ENCODE results near the gene FSTL1. TPM values are rescaled to one million over a fixed set of nuclear protein-coding genes. Genes with fewer than 3 reads are reported as not detected.

FSTL1 gene
- total and polyA plus RNA-seq, 7 experiments from 2014 or later = 0.05 to 0.58 (median 0.29) TPM; not detected in 3

GRCh38 chr3:120348991-120349854 is 101.6 kb downstream of the FSTL1 start, which contains the start of gene LRRC58:
Gene LRRC58, minus strand, starts transcription at chr3:120349354. Its CDS starts 111 bp downstream, at chr3:120349243.
- peaks cover 20 to 26% of the 10 kb centered on the region in 2 donors for H3K4me1 ChIP-seq (ENCODE audit: control insufficient read depth in 2 of 2, insufficient read depth in 2 of 2, low read length in 2 of 2)
- Mint-ChIP-seq H3K27ac (peak within 1 kb of the TSS; percentile 87 to 97 (median 93)), H3K36me3 (peaks cover 0 to 12% (median 6%) of the 10 kb centered on the region in 5 donors), H3K4me1 (peaks cover 39 to 54% (median 47%) of the 10 kb centered on the region in 7 donors), H3K9me3 (no peaks in the 10 kb centered on the region), H3K27me3 (peaks cover 0 to 29% (median 0%) of the 10 kb centered on the region in 5 donors), H3K4me3 (peak within 1 kb of the TSS; percentile 85 to 96 (median 94))
- H3K27me3 ChIP-seq (ENCODE audit: control insufficient read depth in 2 of 2, insufficient read depth in 2 of 2, low read length in 2 of 2) = no peaks in the 10 kb centered on the region
- peaks cover 0 to 3% (median 0%) of the 10 kb centered on the region in 3 experiments for H3K36me3 ChIP-seq (ENCODE audit: control insufficient read depth in 2 of 3, insufficient read depth in 3 of 3, low read length in 3 of 3)
- no peaks in the 10 kb centered on the region for H3K9me3 ChIP-seq (ENCODE audit: control insufficient read depth in 2 of 3, low read length in 3 of 3)
- H3K4me3 ChIP-seq (ENCODE audit: low read length) = peak within 1 kb of the TSS; percentile 91
- DNase-seq (peak; percentile 85 to 95 (median 94)), ATAC-seq (peak; percentile 95)
- ChIA-PET POLR2A (interaction anchor here (0.6 to 2.7 kb wide), 17 partner anchors 13 to 1533 kb away, joined by 3 to 29 read pairs (median 5); partner anchors contain the start of genes COX17, GSK3B, GTF2E1 and NDUFB4), CTCF (interaction anchor here (0.5 to 3.2 kb wide), 5 partner anchors 11 to 456 kb away, joined by 3 to 10 read pairs (median 3); no protein-coding TSS in a partner anchor)
- H3K27ac ChIP-seq (ENCODE audit: low read depth, low read length) = peak within 1 kb of the TSS; percentile 76
- intact Hi-C loops (cut with micrococcal nuclease) = loop anchor here (1.0 to 10.0 kb wide), 17 partner anchors 13 to 1486 kb away; partner anchors contain the start of genes GTF2E1 (in 2 of the 2), NDUFB4 (in 2 of the 2), RABL3 (in 2 of the 2) and CFAP91 (in 1 of the 2)

DNA sequence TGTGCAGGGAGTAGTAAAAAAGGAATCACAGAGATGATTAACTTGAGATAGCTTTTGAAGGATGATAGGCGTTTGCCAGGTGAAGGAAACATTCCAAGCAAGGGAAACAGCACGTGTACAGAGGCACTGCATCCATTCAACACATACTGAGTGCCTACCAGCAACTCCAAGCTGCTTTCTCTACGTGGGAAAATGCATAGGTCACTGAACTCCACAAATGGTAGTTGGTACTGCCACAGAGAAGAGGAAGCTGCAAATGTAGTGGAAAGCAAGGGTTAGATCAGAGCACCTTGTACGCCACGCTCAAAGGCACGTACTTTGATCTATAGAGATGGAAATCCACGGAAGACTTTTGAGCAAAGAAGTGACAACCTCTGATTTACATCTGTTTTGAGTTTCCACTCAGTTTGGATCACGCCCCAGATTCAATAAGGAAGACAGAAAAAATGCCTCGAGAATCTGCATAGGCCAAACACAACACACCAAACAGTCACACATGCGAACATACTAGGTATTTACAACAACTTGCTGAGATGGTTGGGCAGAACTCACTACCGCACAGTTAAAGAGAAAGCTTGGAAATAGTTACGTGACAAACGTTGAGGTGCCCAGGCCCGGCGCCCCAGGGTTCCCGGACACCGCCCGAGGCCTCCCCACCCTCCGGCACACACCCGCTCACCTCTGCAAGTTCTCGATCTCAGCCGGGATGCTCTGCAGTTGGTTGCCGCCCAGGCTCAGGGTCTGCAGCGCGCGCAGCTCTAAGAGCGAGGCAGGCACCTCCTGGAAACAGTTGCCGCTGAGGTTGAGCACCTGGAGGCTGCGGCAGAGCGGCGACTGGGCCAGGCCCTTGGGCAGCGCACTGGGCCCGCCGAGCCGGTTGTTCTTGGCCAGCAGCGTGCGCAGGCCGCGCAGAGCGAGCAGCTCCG is 102.5 kb downstream of the FSTL1 start:
- peaks cover 0 to 21% (median 0%) of the 10 kb centered on the region in 5 donors for H3K27me3 Mint-ChIP-seq
- H3K27ac Mint-ChIP-seq = peak overlapping the region; percentile 85 to 93 (median 89)
- intact Hi-C loops (cut with micrococcal nuclease) = loop anchor here (2.0 to 10.0 kb wide), 8 partner anchors 210 to 1486 kb away; partner anchors contain the start of genes CFAP91 (in 1 of the 2), EAF2 (in 1 of the 2), IQCB1 (in 1 of the 2) and NDUFB4 (in 1 of the 2)
- DNase-seq (peak in 4 of 9 donors; percentile 67 to 78 (median 75)), ATAC-seq (peak; percentile 59)
- Histone ChIP-seq H3K36me3 (ENCODE audit: control insufficient read depth in 2 of 3, insufficient read depth in 3 of 3, low read length in 3 of 3) (peaks cover 0 to 3% (median 0%) of the 10 kb centered on the region in 3 experiments), H3K4me1 (ENCODE audit: control insufficient read depth in 2 of 2, insufficient read depth in 2 of 2, low read length in 2 of 2) (peaks cover 24 to 26% of the 10 kb centered on the region in 2 donors), H3K27ac (ENCODE audit: low read depth, low read length) (peak overlapping the region; percentile 76), H3K9me3 (ENCODE audit: control insufficient read depth in 2 of 3, low read length in 3 of 3) (no peaks in the 10 kb centered on the region), H3K27me3 (ENCODE audit: control insufficient read depth in 2 of 2, insufficient read depth in 2 of 2, low read length in 2 of 2) (no peaks in the 10 kb centered on the region), H3K4me3 (ENCODE audit: low read length) (peak overlapping the region; percentile 91)
- H3K36me3 Mint-ChIP-seq = peaks cover 0 to 15% (median 7%) of the 10 kb centered on the region in 5 donors
- H3K4me3 Mint-ChIP-seq = peak overlapping the region; percentile 85 to 96 (median 94)
- H3K4me1 Mint-ChIP-seq = peaks cover 41 to 63% (median 55%) of the 10 kb centered on the region in 7 donors
- ChIA-PET POLR2A (interaction anchor here (0.8 to 2.7 kb wide), 13 partner anchors 13 to 880 kb away, joined by 3 to 29 read pairs (median 5); partner anchors contain the start of genes COX17, GSK3B, GTF2E1 and NDUFB4), CTCF (interaction anchor here (0.5 to 3.2 kb wide), 3 partner anchors 11 to 455 kb away, joined by 3 to 10 read pairs (median 4); no protein-coding TSS in a partner anchor)
- no peaks in the 10 kb centered on the region for H3K9me3 Mint-ChIP-seq

DNA sequence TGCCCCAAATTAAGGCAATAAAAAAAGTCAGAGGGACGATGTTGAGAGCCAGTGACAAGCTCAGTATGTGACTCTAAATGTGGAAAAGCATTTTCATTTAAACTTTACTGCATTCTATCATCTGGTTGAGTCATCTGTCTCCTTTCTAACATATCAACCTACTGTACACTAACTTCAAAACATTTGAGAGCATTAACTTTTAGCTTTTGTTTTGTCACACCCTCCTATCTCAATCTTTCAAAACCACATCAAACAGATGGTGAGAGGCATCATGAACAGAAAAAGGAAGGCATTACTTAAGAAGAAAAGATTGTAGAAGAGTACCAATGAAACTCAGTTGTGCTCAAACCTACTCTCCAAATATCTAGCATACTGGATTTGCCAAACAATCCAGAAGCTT is 106.4 kb downstream of the FSTL1 start:
- Mint-ChIP-seq H3K4me1 (peaks cover 44 to 78% (median 68%) of the 10 kb centered on the region in 7 donors), H3K27me3 (no peaks in the 10 kb centered on the region), H3K27ac (peak overlapping the region in 6 of 9 donors; percentile 7 to 78 (median 31)), H3K4me3 (peak overlapping the region in 9 of 10 donors; percentile 8 to 85 (median 39)), H3K36me3 (peaks cover 0 to 41% (median 28%) of the 10 kb centered on the region in 5 donors), H3K9me3 (peaks cover 0 to 12% (median 3%) of the 10 kb centered on the region in 11 donors)
- Histone ChIP-seq H3K9me3 (ENCODE audit: control insufficient read depth in 2 of 3, low read length in 3 of 3) (no peaks in the 10 kb centered on the region), H3K27me3 (ENCODE audit: control insufficient read depth in 2 of 2, insufficient read depth in 2 of 2, low read length in 2 of 2) (no peaks in the 10 kb centered on the region), H3K4me3 (ENCODE audit: low read length) (no peak overlapping the region), H3K4me1 (ENCODE audit: control insufficient read depth in 2 of 2, insufficient read depth in 2 of 2, low read length in 2 of 2) (peaks cover 18 to 23% of the 10 kb centered on the region in 2 donors), H3K27ac (ENCODE audit: low read depth, low read length) (no peak overlapping the region), H3K36me3 (ENCODE audit: control insufficient read depth in 2 of 3, insufficient read depth in 3 of 3, low read length in 3 of 3) (peaks cover 0 to 4% (median 0%) of the 10 kb centered on the region in 3 experiments)
- ChIA-PET CTCF (no interaction called here), POLR2A (interaction anchor here (0.9 kb wide), 2 partner anchors 249 to 397 kb away, joined by 3 to 4 read pairs; no protein-coding TSS in a partner anchor)
- ATAC-seq (no peak), DNase-seq (peak in 7 of 9 donors; percentile 13 to 53 (median 33))
- intact Hi-C loops (cut with micrococcal nuclease) = loop anchor here (2.0 to 10.0 kb wide), 5 partner anchors 14 to 1110 kb away; partner anchors contain the start of gene CFAP91 (in 1 of the 2)

Other genes starting within 250 kb of the FSTL1 start
- under 1 TPM in 1 of 5 experiments, not detected in 4; 0.27 TPM for gene GPR156, start 165.8 kb downstream of the FSTL1 start, total RNA-seq
- not detected for gene GPR156, start 165.8 kb downstream of the FSTL1 start, polyA plus RNA-seq
- 10 to 100 TPM; 12.3 to 24.1 (median 20.8) TPM for gene LRRC58, start 101.6 kb downstream of the FSTL1 start, total RNA-seq
- 10 to 100 TPM in 1 of 2 donors, 1 to 10 TPM in 1; 8.1 to 10.5 TPM for gene LRRC58, start 101.6 kb downstream of the FSTL1 start, polyA plus RNA-seq
- gene NDUFB4, start 145.3 kb upstream of the FSTL1 start, total RNA-seq = 100 to 1,000 TPM in 1 of 5 experiments, 10 to 100 TPM in 4; 63.4 to 126 (median 76.2) TPM
- 100 to 1,000 TPM; 155 to 277 TPM for gene NDUFB4, start 145.3 kb upstream of the FSTL1 start, polyA plus RNA-seq
- gene HGD, start 231.2 kb upstream of the FSTL1 start, total RNA-seq = 1 to 10 TPM in 4 of 5 experiments, under 1 TPM in 1; 0.44 to 4.9 (median 2.6) TPM
- not detected for gene HGD, start 231.2 kb upstream of the FSTL1 start, polyA plus RNA-seq

Data from naive thymus-derived CD4-positive, alpha-beta T cell (primary cell).